AG09319 (cell line): ENCODE measurements around the gene PANX3.

Experiments used
- DNase-seq: peaks from one replicate; pipeline ENCODE4 v3.0.0-alpha.2; 2010; ENCODE audit warnings: low read depth; ENCODE audit errors: extremely low read depth
- TF ChIP-seq, protein P1 (sequence below): IDR thresholded peaks from 2 replicates; pipeline ENCODE4 v1.5.1; 2011; ENCODE audit warnings: low read depth, mild to moderate bottlenecking, inconsistent platforms, low read length, moderate library complexity

PANX3 gene, protein sequence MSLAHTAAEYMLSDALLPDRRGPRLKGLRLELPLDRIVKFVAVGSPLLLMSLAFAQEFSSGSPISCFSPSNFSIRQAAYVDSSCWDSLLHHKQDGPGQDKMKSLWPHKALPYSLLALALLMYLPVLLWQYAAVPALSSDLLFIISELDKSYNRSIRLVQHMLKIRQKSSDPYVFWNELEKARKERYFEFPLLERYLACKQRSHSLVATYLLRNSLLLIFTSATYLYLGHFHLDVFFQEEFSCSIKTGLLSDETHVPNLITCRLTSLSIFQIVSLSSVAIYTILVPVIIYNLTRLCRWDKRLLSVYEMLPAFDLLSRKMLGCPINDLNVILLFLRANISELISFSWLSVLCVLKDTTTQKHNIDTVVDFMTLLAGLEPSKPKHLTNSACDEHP

DNA sequence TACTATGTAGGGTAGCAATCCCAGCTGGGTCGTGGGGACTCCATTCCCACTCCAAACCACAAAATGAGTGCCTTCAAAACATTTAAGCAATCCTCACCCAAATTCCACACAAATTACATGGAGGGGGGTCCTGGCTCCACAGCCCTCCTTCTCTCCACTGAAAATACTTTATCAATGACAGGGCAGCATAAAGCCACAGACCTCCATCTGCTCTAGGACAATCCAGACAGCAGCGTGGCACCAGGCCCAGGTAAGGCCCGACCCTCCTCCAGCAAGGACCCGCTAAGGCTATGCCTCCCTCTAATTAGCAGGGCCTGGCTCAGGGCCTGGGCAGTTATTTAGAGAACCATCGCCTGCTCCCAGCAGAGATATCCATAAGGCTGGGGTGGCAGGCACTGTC is at the start of gene PANX3:
TSS of gene PANX3 (plus strand) at position 365 of the 400 bp plus-strand sequence. CDS start 129 bp downstream, outside the sequence.
- DNase-seq: no peak
- TF ChIP-seq, protein P1, sequence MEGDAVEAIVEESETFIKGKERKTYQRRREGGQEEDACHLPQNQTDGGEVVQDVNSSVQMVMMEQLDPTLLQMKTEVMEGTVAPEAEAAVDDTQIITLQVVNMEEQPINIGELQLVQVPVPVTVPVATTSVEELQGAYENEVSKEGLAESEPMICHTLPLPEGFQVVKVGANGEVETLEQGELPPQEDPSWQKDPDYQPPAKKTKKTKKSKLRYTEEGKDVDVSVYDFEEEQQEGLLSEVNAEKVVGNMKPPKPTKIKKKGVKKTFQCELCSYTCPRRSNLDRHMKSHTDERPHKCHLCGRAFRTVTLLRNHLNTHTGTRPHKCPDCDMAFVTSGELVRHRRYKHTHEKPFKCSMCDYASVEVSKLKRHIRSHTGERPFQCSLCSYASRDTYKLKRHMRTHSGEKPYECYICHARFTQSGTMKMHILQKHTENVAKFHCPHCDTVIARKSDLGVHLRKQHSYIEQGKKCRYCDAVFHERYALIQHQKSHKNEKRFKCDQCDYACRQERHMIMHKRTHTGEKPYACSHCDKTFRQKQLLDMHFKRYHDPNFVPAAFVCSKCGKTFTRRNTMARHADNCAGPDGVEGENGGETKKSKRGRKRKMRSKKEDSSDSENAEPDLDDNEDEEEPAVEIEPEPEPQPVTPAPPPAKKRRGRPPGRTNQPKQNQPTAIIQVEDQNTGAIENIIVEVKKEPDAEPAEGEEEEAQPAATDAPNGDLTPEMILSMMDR: no peak

DNA sequence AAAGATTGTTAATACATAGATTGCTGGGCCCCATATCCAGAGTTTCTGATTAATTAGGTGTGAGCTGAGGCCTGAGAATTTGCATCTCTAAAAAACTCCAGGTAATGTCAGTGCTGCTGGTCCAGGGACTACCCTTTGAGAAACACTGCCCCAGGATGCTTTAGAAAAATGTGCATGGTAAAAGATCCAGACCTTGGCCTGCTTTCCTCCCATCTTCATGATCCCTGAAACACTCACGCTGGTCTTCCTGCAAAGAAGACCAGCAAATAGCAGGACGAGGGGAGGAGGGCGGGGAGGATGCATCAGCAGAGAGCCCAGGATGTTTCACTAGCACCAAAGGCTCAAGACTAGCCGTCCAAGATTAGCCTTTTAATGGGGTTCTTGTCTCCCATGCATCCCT is 41.5 kb upstream of the PANX3 start, which contains the start of gene OR8A1:
TSS of gene OR8A1 (plus strand) at position 301 of the 400 bp plus-strand sequence. CDS start 123 bp downstream, outside the sequence.
- TF ChIP-seq, protein P1: no peak
- no peak for DNase-seq

DNA sequence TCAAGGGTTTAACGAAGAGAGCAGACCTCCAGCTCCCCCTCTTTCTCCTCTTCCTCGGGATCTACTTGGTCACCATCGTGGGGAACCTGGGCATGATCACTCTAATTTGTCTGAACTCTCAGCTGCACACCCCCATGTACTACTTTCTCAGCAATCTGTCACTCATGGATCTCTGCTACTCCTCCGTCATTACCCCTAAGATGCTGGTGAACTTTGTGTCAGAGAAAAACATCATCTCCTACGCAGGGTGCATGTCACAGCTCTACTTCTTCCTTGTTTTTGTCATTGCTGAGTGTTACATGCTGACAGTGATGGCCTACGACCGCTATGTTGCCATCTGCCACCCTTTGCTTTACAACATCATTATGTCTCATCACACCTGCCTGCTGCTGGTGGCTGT is 41.1 kb upstream of the PANX3 start:
- no peak for DNase-seq
- TF ChIP-seq, protein P1: no peak

DNA sequence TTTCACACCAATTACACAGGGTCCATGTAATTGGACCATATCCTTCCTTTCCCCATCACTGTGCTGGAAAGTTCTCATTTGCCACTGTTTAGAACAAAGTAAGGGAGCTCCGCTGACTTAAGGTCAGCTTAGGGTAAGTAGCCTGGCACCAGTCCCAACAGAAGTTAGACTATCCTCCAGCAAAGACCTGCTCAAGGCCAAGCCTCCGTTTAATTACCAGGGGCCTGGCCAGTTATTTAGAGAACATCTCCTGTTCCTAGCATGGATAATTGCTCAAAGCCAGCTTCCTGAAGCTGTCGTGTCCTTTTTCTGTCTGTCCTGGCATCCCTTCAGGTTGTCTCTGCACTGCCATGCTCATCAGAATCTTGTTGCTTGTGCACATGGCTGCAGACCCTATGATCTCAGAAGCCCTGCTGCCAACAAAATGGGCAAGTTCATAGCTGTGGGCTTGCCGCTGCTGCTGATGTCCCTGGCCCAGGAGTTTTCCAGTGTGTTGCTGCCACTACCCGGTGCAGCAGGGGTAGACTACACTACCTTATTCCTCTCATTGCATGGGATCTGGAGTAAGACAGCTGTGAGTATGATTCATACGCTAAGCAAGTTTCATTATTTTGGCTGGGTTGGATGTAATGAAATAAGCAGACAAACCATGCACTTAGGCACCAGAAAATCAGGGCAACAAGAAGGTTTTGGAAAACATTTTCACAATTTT is 33.4 kb upstream of the PANX3 start:
- TF ChIP-seq, protein P1: no peak
- DNase-seq: no peak

DNA sequence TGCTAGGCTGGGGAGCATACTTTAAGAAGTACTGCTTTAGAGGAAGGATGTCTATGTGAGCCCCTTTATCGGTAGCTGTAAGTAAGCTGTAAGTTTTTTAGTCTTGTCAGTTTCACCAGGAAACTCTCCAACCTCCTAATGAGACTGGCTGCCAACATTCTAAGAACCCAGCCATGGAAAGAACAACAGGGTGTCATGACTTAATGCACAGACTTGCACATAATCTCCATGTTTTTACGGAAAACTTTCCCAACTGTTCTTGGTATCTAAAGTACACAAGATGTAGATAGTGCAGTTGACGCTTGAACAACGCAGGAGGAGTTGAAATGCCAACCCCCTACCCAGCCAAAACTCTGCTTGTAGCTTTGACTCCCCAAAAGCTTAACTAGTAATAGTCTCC is 32.5 kb upstream of the PANX3 start:
- DNase-seq: no peak
- TF ChIP-seq, protein P1: no peak

DNA sequence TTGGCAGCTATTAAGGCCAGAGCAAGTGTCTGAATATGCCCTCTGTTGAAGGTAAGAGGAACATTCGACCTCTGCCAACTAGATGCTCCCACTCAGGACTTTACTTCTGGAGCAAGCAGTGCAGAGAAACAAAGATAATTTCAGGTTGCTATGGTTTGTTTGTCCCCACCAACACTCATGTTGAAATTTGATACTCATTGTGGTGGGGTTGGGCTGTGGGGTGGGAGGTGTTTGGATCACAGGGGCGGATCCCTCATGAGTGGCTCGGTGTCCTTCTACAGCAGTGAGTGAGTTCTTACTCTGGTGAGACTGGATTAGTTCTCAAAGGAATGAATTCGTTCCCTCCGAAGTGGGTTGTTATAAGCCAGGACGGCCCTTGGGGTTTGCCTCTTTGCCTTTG is 29.4 kb upstream of the PANX3 start:
- no peak for DNase-seq
- TF ChIP-seq, protein P1: no peak

DNA sequence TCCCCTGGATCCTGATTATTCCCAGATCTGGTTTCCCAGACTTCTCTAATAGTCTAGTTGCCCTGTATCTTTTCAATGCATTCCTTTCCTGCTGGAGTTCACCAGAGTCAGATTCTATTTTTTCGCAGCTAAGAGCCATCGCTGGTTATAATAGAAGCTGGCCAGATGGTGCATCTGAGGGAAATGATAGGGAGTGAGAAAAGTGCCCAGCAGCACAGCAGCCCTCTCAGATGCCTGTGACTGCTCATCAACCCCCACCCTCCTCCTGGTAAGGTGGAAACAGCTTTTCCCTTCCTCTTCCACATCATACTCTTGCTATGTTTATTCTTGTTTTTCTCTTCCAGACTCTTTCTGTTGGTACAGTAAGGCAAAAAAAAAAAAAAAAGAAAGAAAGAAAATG is 28.7 kb upstream of the PANX3 start:
- TF ChIP-seq, protein P1: no peak
- no peak for DNase-seq
